ENCODE data around the gene NCBP3. TPM values are rescaled to one million over a fixed set of nuclear protein-coding genes. Genes with fewer than 3 reads are reported as not detected.

The NCBP3 gene
- total and polyA plus RNA-seq, 8 donors: 7.6 to 40.6 (median 23.6) TPM

GRCh38 chr17:3802461-3803307 lies 43.4 kb downstream of the NCBP3 start:
- WGBS, 5 donors: 54 to 71% (median 66%) methylated on average over 19 of the region's 19 CpGs
- peak overlapping the region; percentile 37 to 78 (median 74) for H3K27ac ChIP-seq
- intact Hi-C loops (cut with DNase I; ENCODE audit: low total_unique reads): no loop called here
- H3K4me1 ChIP-seq: peaks cover 0 to 38% (median 14%) of the 10 kb centered on the region in 4 donors
- peaks cover 0 to 24% (median 21%) of the 10 kb centered on the region in 4 donors for H3K36me3 ChIP-seq
- peak in 1 of 2 donors; percentile 51 for DNase-seq
- no peaks in the 10 kb centered on the region for H3K27me3 ChIP-seq
- H3K4me3 ChIP-seq: no peak overlapping the region
- no peaks in the 10 kb centered on the region for H3K9me3 ChIP-seq
- TF ChIP-seq CTCF (IDR thresholded peaks at IDR 0.05) (no peak), POLR2AphosphoS5 (IDR thresholded peaks at IDR 0.05) (peak; percentile 44 to 93 (median 53)), EP300 (IDR thresholded peaks at IDR 0.05) (peak; percentile 58)

GRCh38 chr17:3801792-3802191 lies 44.3 kb downstream of the NCBP3 start:
- Histone ChIP-seq H3K27ac (peak overlapping the region in 4 of 5 donors; percentile 14 to 78 (median 76)), H3K27me3 (no peaks in the 10 kb centered on the region), H3K4me1 (peaks cover 0 to 38% (median 14%) of the 10 kb centered on the region in 4 donors), H3K36me3 (peaks cover 0 to 15% (median 12%) of the 10 kb centered on the region in 4 donors), H3K9me3 (no peaks in the 10 kb centered on the region), H3K4me3 (no peak overlapping the region)
- intact Hi-C loops (cut with DNase I; ENCODE audit: low total_unique reads): no loop called here
- DNase-seq: no peak
- WGBS, 5 donors: 89 to 94% (median 92%) methylated on average over 10 of the region's 10 CpGs
- TF ChIP-seq EP300 (IDR thresholded peaks at IDR 0.05) (no peak), POLR2A (IDR thresholded peaks at IDR 0.05) (no peak), CTCF (IDR thresholded peaks at IDR 0.05) (no peak), POLR2AphosphoS5 (IDR thresholded peaks at IDR 0.05) (no peak)

DNA sequence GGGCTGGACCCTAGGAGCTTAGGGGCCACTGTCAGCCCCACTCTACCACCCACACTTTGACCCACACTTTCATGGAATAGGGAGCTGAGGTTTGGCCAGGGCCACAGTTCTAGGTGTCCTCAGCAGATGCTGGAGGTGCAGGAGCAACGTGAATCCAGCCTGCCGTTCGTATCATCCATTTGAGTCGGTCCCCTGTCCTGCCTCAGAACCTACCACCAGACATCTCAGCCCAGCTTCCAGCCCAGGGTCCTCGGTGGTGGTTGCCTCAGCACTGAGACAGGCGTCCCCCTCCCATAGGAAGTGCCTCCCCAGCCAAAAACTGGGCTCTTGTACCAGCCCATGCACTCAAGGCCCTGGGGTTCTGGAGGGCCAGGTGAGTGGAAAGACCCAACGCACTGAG lies 44.7 kb downstream of the NCBP3 start:
- H3K4me1 ChIP-seq: peaks cover 0 to 38% (median 14%) of the 10 kb centered on the region in 4 donors
- DNase-seq: no peak
- H3K9me3 ChIP-seq: no peaks in the 10 kb centered on the region
- TF ChIP-seq EP300 (IDR thresholded peaks at IDR 0.05) (no peak), CTCF (IDR thresholded peaks at IDR 0.05) (no peak), POLR2AphosphoS5 (IDR thresholded peaks at IDR 0.05) (no peak), POLR2A (IDR thresholded peaks at IDR 0.05) (no peak)
- intact Hi-C loops (cut with DNase I; ENCODE audit: low total_unique reads): no loop called here
- H3K27ac ChIP-seq: peak overlapping the region in 3 of 5 donors; percentile 36 to 78 (median 74)
- no peaks in the 10 kb centered on the region for H3K27me3 ChIP-seq
- 73 to 92% (median 85%) methylated on average over 5 to 7 of the region's 7 CpGs for WGBS, 5 donors
- H3K36me3 ChIP-seq: peaks cover 0 to 11% (median 9%) of the 10 kb centered on the region in 4 donors
- peak overlapping the region in 2 of 4 donors; percentile 12 to 15 for H3K4me3 ChIP-seq

GRCh38 chr17:3800362-3801271 lies 45.4 kb downstream of the NCBP3 start, which contains the start of gene ITGAE:
ITGAE (minus strand) TSS chr17:3801188; CDS start chr17:3801144, 44 bp downstream.
- whole genome bisulfite sequencing, 5 donors: 71 to 88% (median 77%) methylated on average over 15 to 17 of the region's 17 CpGs
- no peak for TF ChIP-seq EP300 (IDR thresholded peaks at IDR 0.05)
- TF ChIP-seq CTCF (IDR thresholded peaks at IDR 0.05): no peak
- TF ChIP-seq POLR2A (IDR thresholded peaks at IDR 0.05): no peak
- no peak for TF ChIP-seq POLR2AphosphoS5 (IDR thresholded peaks at IDR 0.05)
- intact Hi-C loops (cut with DNase I; ENCODE audit: low total_unique reads): no loop called here
- no peaks in the 10 kb centered on the region for H3K9me3 ChIP-seq
- peaks cover 0 to 40% (median 15%) of the 10 kb centered on the region in 4 donors for H3K4me1 ChIP-seq
- peak within 1 kb of the TSS; percentile 14 to 78 (median 74) for H3K27ac ChIP-seq
- H3K4me3 ChIP-seq: peak within 1 kb of the TSS in 2 of 4 donors; percentile 12 to 15
- peak in 1 of 2 donors; percentile 20 for DNase-seq
- no peaks in the 10 kb centered on the region for H3K27me3 ChIP-seq
- peaks cover 0 to 5% (median 3%) of the 10 kb centered on the region in 4 donors for H3K36me3 ChIP-seq
